K562 (cell line): ENCODE data around the gene IREB2. TPM values are rescaled to one million over a fixed set of nuclear protein-coding genes. Genes with fewer than 3 reads are reported as not detected.

Source experiments
- ATAC-seq: fragments of 200-7000 bp; cut with Tn5 transposase; 3 replicates; pipeline ENCODE4 v1.9.1; 2020; ENCODE audit warnings: moderate library complexity
- BruUV-seq: library from RNA; stranded (reverse); fragments of 400-500 nt; replicated peaks from 2 replicates; lab custom pipeline; 2021; lab: Mats Ljungman, UMichigan
- CTCF ChIA-PET: fragments of 300-600 bp; formaldehyde crosslinking; extraction: SDS; loops from one replicate; lab custom pipeline; 2021; ENCODE audit warnings: low intra/inter-chr PET ratio; lab: Yijun Ruan, JAX
- POLR2A ChIA-PET: fragments of 300-600, 350-650 bp; sonication (Branson Sonifier 250); formaldehyde crosslinking; extraction: SDS; loops from one replicate; lab custom pipeline; 2021; ENCODE audit warnings: antibody characterized with exemption, inconsistent platforms; lab: Yijun Ruan, JAX
- DNase-seq, 4 experiments: peaks; one replicate each; pipeline versions ENCODE4 v3.0.0 to v3.0.0-alpha.2; 2011 to 2018; ENCODE audit warnings: low spot score in 3 of 4, mixed read lengths in 3 of 4; ENCODE audit errors: extremely low read depth in 1 of 4
- FAIRE-seq: peaks from 2 replicates; lab custom pipeline; 2011; peaks lifted over from hg19 to GRCh38; lab: Jason Lieb, UNC
- H2AFZ ChIP-seq: 2 replicates; pipeline ENCODE4 v1.6.0; 2011; ENCODE audit warnings: low read depth, low read length, control low read depth, inconsistent platforms
- H3K27ac ChIP-seq: fragments of 200-600 bp; 3 replicates; pipeline ENCODE4 v1.8.0; 2011; ENCODE audit warnings: low read depth, mild to moderate bottlenecking, control low read depth, inconsistent platforms, low read length, moderate library complexity, mixed read lengths; ENCODE audit errors: extremely low read depth
- H3K27me3 ChIP-seq, 2 experiments: fragments of 300-600 bp in 1 of 2; 2 replicates in 1 of 2; 3 replicates in 1 of 2; pipeline versions ENCODE4 v1.6.0 to v1.8.0; 2011; ENCODE audit warnings: inconsistent platforms in 2 of 2, low read length in 2 of 2, mild to moderate bottlenecking in 1 of 2, mixed read lengths in 1 of 2, moderate library complexity in 1 of 2; ENCODE audit not compliant: control insufficient read depth in 2 of 2, insufficient read depth in 2 of 2
- H3K36me3 ChIP-seq: fragments of 300-600 bp; 3 replicates; pipeline ENCODE4 v1.8.0; 2011; ENCODE audit warnings: mild to moderate bottlenecking, low read length, inconsistent platforms; ENCODE audit not compliant: control insufficient read depth, insufficient read depth
- H3K4me1 ChIP-seq, 2 experiments: fragments of 200-600 bp in 1 of 2; replicated peaks in 1 of 2; 2 replicates in 1 of 2; 3 replicates in 1 of 2; pipeline versions ENCODE4 v1.5.1 to v1.8.0; 2011; ENCODE audit warnings: inconsistent platforms in 2 of 2, low read length in 2 of 2, mild to moderate bottlenecking in 1 of 2, mixed read lengths in 1 of 2, moderate library complexity in 1 of 2; ENCODE audit not compliant: control insufficient read depth in 2 of 2, insufficient read depth in 2 of 2
- H3K4me2 ChIP-seq: 2 replicates; pipeline ENCODE4 v1.6.1; 2011; ENCODE audit warnings: low read length, control low read depth, inconsistent platforms, mixed read lengths; ENCODE audit not compliant: insufficient read depth
- H3K4me3 ChIP-seq: fragments of 200-600 bp; sonication (generic), shearing (Covaris generic); 2 replicates; pipeline ENCODE4 v1.5.1; 2016; ENCODE audit warnings: control low read depth, inconsistent platforms
- H3K79me2 ChIP-seq: fragments of 200-600 bp; 3 replicates; pipeline ENCODE4 v1.8.0; 2011; ENCODE audit warnings: low read length, inconsistent platforms; ENCODE audit not compliant: control insufficient read depth, insufficient read depth
- H3K9ac ChIP-seq, 2 experiments: 2 replicates each; pipeline versions ENCODE4 v1.6.0 to v1.6.1; 2011; ENCODE audit warnings: low read depth in 2 of 2, low read length in 2 of 2, control low read depth in 1 of 2, inconsistent platforms in 1 of 2, mild to moderate bottlenecking in 1 of 2, mixed read lengths in 1 of 2; ENCODE audit not compliant: insufficient read depth in 1 of 2
- H3K9me1 ChIP-seq: one replicate; pipeline ENCODE4 v1.6.0; 2011; ENCODE audit warnings: inconsistent platforms, mild to moderate bottlenecking, low read length, moderate library complexity; ENCODE audit not compliant: control insufficient read depth, insufficient read depth
- H3K9me3 ChIP-seq: replicated peaks from 2 replicates; pipeline ENCODE4 v1.5.1; 2011; ENCODE audit warnings: low read depth, low read length, inconsistent platforms; ENCODE audit not compliant: control insufficient read depth, insufficient read depth
- H4K20me1 ChIP-seq: replicated peaks from 2 replicates; pipeline ENCODE4 v1.6.1; 2011; ENCODE audit warnings: low read length, inconsistent platforms, mixed read lengths; ENCODE audit not compliant: control insufficient read depth, insufficient read depth
- ETV5 ChIP-seq: sonication (generic); formaldehyde crosslinking; IDR thresholded peaks from 2 replicates; pipeline ENCODE4 v1.4.0; 2020; ENCODE audit warnings: low read depth, mild to moderate bottlenecking, missing genetic modification reagents
- GABPB2 ChIP-seq: fragments of 250-450 bp; sonication (Bioruptor Pico); conservative IDR thresholded peaks from 2 replicates; pipeline ENCODE4 v1.5.1; 2021; ENCODE audit warnings: mild to moderate bottlenecking
- HES1 ChIP-seq: fragments of 450-650 bp; IDR thresholded peaks from 2 replicates; pipeline ENCODE4 v1.6.1; 2016; ENCODE audit warnings: low read depth, mild to moderate bottlenecking, moderate library complexity
- NKRF ChIP-seq: fragments of 450-650 bp; IDR thresholded peaks from 2 replicates; pipeline ENCODE4 v1.6.1; 2016; ENCODE audit warnings: borderline replicate concordance
- POU5F1 ChIP-seq: fragments of 150-350 bp; IDR thresholded peaks from 2 replicates; pipeline ENCODE4 v1.6.1; 2014; ENCODE audit warnings: borderline replicate concordance, low read length, low read depth, mild to moderate bottlenecking; ENCODE audit not compliant: partially characterized antibody
- PRPF4 ChIP-seq: fragments of 200-400 bp; formaldehyde crosslinking; IDR thresholded peaks from one replicate; pipeline ENCODE4 v1.6.1; 2017; ENCODE audit warnings: low read length, low read depth, mild to moderate bottlenecking; ENCODE audit not compliant: insufficient read depth, poor library complexity, severe bottlenecking
- PURB ChIP-seq: sonication (generic); formaldehyde crosslinking; IDR thresholded peaks from 2 replicates; pipeline ENCODE4 v1.9.0; 2021; ENCODE audit warnings: low read depth, mild to moderate bottlenecking, missing genetic modification reagents
- SMARCA5 ChIP-seq: fragments of 450-650 bp; IDR thresholded peaks from 2 replicates; pipeline ENCODE4 v1.6.1; 2016
- SRSF1 ChIP-seq: fragments of 200-400 bp; formaldehyde crosslinking; IDR thresholded peaks from 2 replicates; pipeline ENCODE4 v1.6.1; 2017; ENCODE audit warnings: mild to moderate bottlenecking, low read depth, low read length, moderate library complexity
- TEAD2 ChIP-seq: fragments of 450-650 bp; IDR thresholded peaks from 2 replicates; pipeline ENCODE4 v1.6.1; 2016; ENCODE audit warnings: missing genetic modification characterization, control low read depth, missing compliant biosample characterization
- U2AF2 ChIP-seq: fragments of 200-400 bp; formaldehyde crosslinking; optimal IDR thresholded peaks from 2 replicates; pipeline ENCODE3; 2017; ENCODE audit warnings: low read depth, mild to moderate bottlenecking, low read length
- YBX1 ChIP-seq: fragments of 450-650 bp; IDR thresholded peaks from 2 replicates; pipeline ENCODE4 v1.7.1; 2016; ENCODE audit warnings: mild to moderate bottlenecking
- YY1 ChIP-seq, 3 experiments: IDR thresholded peaks; 2 replicates each; pipeline ENCODE4 v1.6.1; 2011; ENCODE audit warnings: low read length in 2 of 3, mild to moderate bottlenecking in 2 of 3, moderate library complexity in 2 of 3, borderline replicate concordance in 1 of 3, control low read depth in 1 of 3, low read depth in 1 of 3; ENCODE audit not compliant: insufficient read depth in 3 of 3, insufficient replicate concordance in 2 of 3, control insufficient read depth in 1 of 3, insufficient read length in 1 of 3; ENCODE audit errors: extremely low read depth in 1 of 3
- ZNF12 ChIP-seq: sonication (generic); formaldehyde crosslinking; IDR thresholded peaks from 2 replicates; pipeline ENCODE4 v1.4.0; 2020; ENCODE audit warnings: mild to moderate bottlenecking, missing genetic modification reagents
- ZNF140 ChIP-seq: fragments of 250-450 bp; sonication (Bioruptor Pico); IDR thresholded peaks from 2 replicates; pipeline ENCODE4 v1.8.0; 2021; ENCODE audit warnings: moderate library complexity, mild to moderate bottlenecking, inconsistent platforms
- ZNF184 ChIP-seq: sonication (generic); formaldehyde crosslinking; IDR thresholded peaks from 2 replicates; pipeline ENCODE4 v1.5.0; 2020; ENCODE audit warnings: missing genetic modification reagents
- ZNF444 ChIP-seq: fragments of 250-450 bp; sonication (Bioruptor Pico); IDR thresholded peaks from 2 replicates; pipeline ENCODE4 v1.4.0; 2020; ENCODE audit warnings: mild to moderate bottlenecking, moderate library complexity
- ZNF512 ChIP-seq: IDR thresholded peaks from 2 replicates; pipeline ENCODE4 v1.6.1; 2016; ENCODE audit warnings: missing genetic modification characterization, missing compliant biosample characterization
- WGBS: fragments of 100-300 bp; shearing (Covaris generic); methylation state at CpG from one replicate; pipeline ENCODE4 v1.1.6; 2016; ENCODE audit warnings: low coverage, mixed read lengths; ENCODE audit not compliant: insufficient coverage; ENCODE audit errors: missing lambda C conversion rate; 5-methylcytosine and 5-hydroxymethylcytosine counted together
- in situ Hi-C: fragments of 300-500 bp; cut with MboI; formaldehyde crosslinking; loops from 4 replicates; pipeline ENCODE4 v1.15.0; 2018; ENCODE audit warnings: inconsistent platforms, mixed read lengths
- intact Hi-C: fragments of 100-400 bp; cut with micrococcal nuclease; formaldehyde crosslinking; loops from 2 replicates; pipeline ENCODE4 v1.14.2; 2022
- polyA plus RNA-seq, 8 experiments: library from polyadenylated mRNA; depleted of rRNA in 4 of 8; stranded (reverse) in 5 of 8; unstranded in 3 of 8; fragments of >200 nt; fragmentation: Nextera tagmentation in 2 of 8; fragmentation: Illumina TruSeq in 1 of 8; extraction: Ambion mirVana in 2 of 8; extraction: Trizol in 1 of 8; gene quantifications; 2 replicates each; pipeline versions ENCODE4 v1.2.1 to v1.2.3, GENCODE V29; 2011 to 2014; ENCODE audit warnings: inconsistent platforms in 1 of 8, missing spikeins in 1 of 8
- total RNA-seq, 7 experiments: library from RNA; depleted of rRNA in 6 of 7; stranded (reverse); fragments of >200 nt in 6 of 7; fragmentation: Illumina TruSeq in 2 of 7; extraction: Trizol in 2 of 7; gene quantifications; 2 replicates each; pipeline versions ENCODE4 v1.2.1 to v1.2.3, GENCODE V29; 2011 to 2021; ENCODE audit warnings: low replicate concordance in 1 of 7

The IREB2 gene
- total and polyA plus RNA-seq, 9 of the 15 experiments (the other 6 are each of a cell fraction or from before 2014, with no cell fraction given) = 16.8 to 61.7 (median 34.0) TPM

GRCh38 chr15:78481917-78482316 lies 43.9 kb downstream of the IREB2 start:
- POLR2A ChIA-PET = no interaction called here
- FAIRE-seq (no peak), ATAC-seq (no peak)
- H3K9me3 ChIP-seq = no peaks in the 10 kb centered on the region
- no peak overlapping the region for H3K9ac ChIP-seq
- in situ Hi-C loops = loop anchor here (10.0 kb wide), 1 partner anchor 167 kb away; no protein-coding TSS in a partner anchor
- H3K4me3 ChIP-seq = no peak overlapping the region
- intact Hi-C loops = loop anchor here (1.0 kb wide), 1 partner anchor 174 kb away; no protein-coding TSS in a partner anchor
- CTCF ChIA-PET = interaction anchor here (0.7 to 1.7 kb wide), 3 partner anchors 16 to 369 kb away, joined by 3 to 9 read pairs (median 4); no protein-coding TSS in a partner anchor
- no peaks in the 10 kb centered on the region for H3K27me3 ChIP-seq
- no peaks in the 10 kb centered on the region for H3K9me1 ChIP-seq
- TF ChIP-seq YY1 (IDR thresholded peaks at IDR 0.05; ENCODE audit: borderline replicate concordance in 1 of 3, control insufficient read depth in 1 of 3, extremely low read depth in 1 of 3, insufficient read depth in 3 of 3, insufficient read length in 1 of 3, insufficient replicate concordance in 2 of 3, low read depth in 1 of 3, low read length in 2 of 3) (no peak), YBX1 (no peak), TEAD2 (tag) (no peak), SMARCA5 (no peak), ZNF184 (no peak), ZNF140 (no peak), PRPF4 (no peak), ZNF512 (no peak), POU5F1 (no peak), PURB (no peak), ZNF444 (CRISPR knock-in tag) (no peak), GABPB2 (CRISPR knock-in tag) (no peak), NKRF (no peak), HES1 (no peak), ETV5 (CRISPR knock-in tag) (no peak), ZNF12 (CRISPR knock-in tag) (no peak), SRSF1 (no peak), U2AF2 (no peak)
- TF ChIP-seq, all 486 proteins: peak for 0
- no peaks in the 10 kb centered on the region for H3K4me1 ChIP-seq
- H2AFZ ChIP-seq = no peak overlapping the region
- no peaks in the 10 kb centered on the region for H4K20me1 ChIP-seq
- no peak overlapping the region for H3K4me2 ChIP-seq
- no TSS peak for BruUV-seq
- no peaks in the 10 kb centered on the region for H3K79me2 ChIP-seq
- no peak overlapping the region for H3K27ac ChIP-seq
- H3K36me3 ChIP-seq = peaks cover 81% of the 10 kb centered on the region
- DNase-seq = no peak
- 80% methylated on average over 7 of the region's 7 CpGs for WGBS
